Panc1 (cell line): Measurements from ENCODE around the gene ANXA3. TPM values are rescaled to one million over a fixed set of nuclear protein-coding genes. Genes with fewer than 3 reads are reported as not detected.

Experiments used
- ATAC-seq: fragments of 200-7000 bp; cut with Tn5 transposase; 2 replicates; pipeline ENCODE4 v1.9.1; 2020; ENCODE audit warnings: mild to moderate bottlenecking, moderate library complexity
- BruUV-seq: library from RNA; stranded (reverse); fragments of 400-500 nt; replicated peaks from 2 replicates; lab custom pipeline; 2021; lab: Mats Ljungman, UMichigan
- CTCF ChIA-PET: fragments of 300-600 bp; sonication (Branson Sonifier 250); formaldehyde crosslinking; loops from one replicate; lab custom pipeline; 2022; ENCODE audit warnings: antibody characterized with exemption; lab: Charles Lee
- POLR2A ChIA-PET: fragments of 300-600 bp; sonication (Branson Sonifier 250); formaldehyde crosslinking; loops from one replicate; lab custom pipeline; 2022; ENCODE audit warnings: antibody characterized with exemption; lab: Charles Lee
- DNase-seq: peaks from one replicate; pipeline ENCODE4 v3.0.0-alpha.2; 2010; ENCODE audit warnings: low read depth, low spot score
- H3K27ac ChIP-seq: 2 replicates; pipeline ENCODE4 v1.5.1; 2011; ENCODE audit warnings: mild to moderate bottlenecking, low read length, inconsistent platforms
- H3K27me3 ChIP-seq: fragments of 200-500 bp; sonication (Bioruptor generic); 2 replicates; pipeline ENCODE4 v1.6.0; 2014; ENCODE audit warnings: low read length, inconsistent platforms; ENCODE audit not compliant: control insufficient read depth, insufficient read depth
- H3K36me3 ChIP-seq: fragments of 200-500 bp; sonication (Bioruptor generic); 2 replicates; pipeline ENCODE4 v1.5.1; 2014; ENCODE audit warnings: inconsistent platforms, mild to moderate bottlenecking, low read length, moderate library complexity; ENCODE audit not compliant: control insufficient read depth, insufficient read depth
- H3K4me1 ChIP-seq: 2 replicates; pipeline ENCODE4 v1.5.1; 2011; ENCODE audit warnings: inconsistent platforms, mild to moderate bottlenecking, low read length, moderate library complexity; ENCODE audit not compliant: control insufficient read depth, insufficient read depth
- H3K4me3 ChIP-seq, 2 experiments: 2 replicates each; pipeline ENCODE4 v1.5.1; 2011 to 2012; ENCODE audit warnings: low read depth in 2 of 2, low read length in 2 of 2, mild to moderate bottlenecking in 2 of 2, inconsistent platforms in 1 of 2, moderate library complexity in 1 of 2
- H3K9me3 ChIP-seq: fragments of 200-500 bp; sonication (Bioruptor generic); 2 replicates; pipeline ENCODE4 v1.5.1; 2014; ENCODE audit warnings: low read depth, mild to moderate bottlenecking, inconsistent platforms, low read length, moderate library complexity; ENCODE audit not compliant: control insufficient read depth, insufficient read depth
- CTCF ChIP-seq: fragments of 450-650 bp; IDR thresholded peaks from 2 replicates; pipeline ENCODE4 v1.5.1; 2017; ENCODE audit warnings: mild to moderate bottlenecking
- POLR2AphosphoS5 ChIP-seq: IDR thresholded peaks from 2 replicates; pipeline ENCODE4 v1.6.1; 2012; ENCODE audit warnings: mild to moderate bottlenecking, low read depth, low read length, moderate library complexity
- SIN3A ChIP-seq: IDR thresholded peaks from 2 replicates; pipeline ENCODE4 v1.6.1; 2012; ENCODE audit warnings: low read depth, mild to moderate bottlenecking, low read length, moderate library complexity, borderline replicate concordance; ENCODE audit not compliant: insufficient read depth
- TCF7L2 ChIP-seq: IDR thresholded peaks from 2 replicates; pipeline ENCODE4 v1.6.1; 2011; ENCODE audit warnings: mild to moderate bottlenecking, low read depth, low read length, inconsistent platforms
- in situ Hi-C: cut with HindIII; loops from 2 replicates; pipeline ENCODE4 v1.10.0; 2016; ENCODE audit warnings: low sequenced_read_pairs, low pct_unique_long_range_greater_than_20kb
- intact Hi-C: fragments of 100-400 bp; cut with micrococcal nuclease; formaldehyde crosslinking; loops from one replicate; pipeline ENCODE4 v1.10.0; 2022; ENCODE audit not compliant: unreplicated experiment
- total RNA-seq: library from RNA; stranded (reverse); gene quantifications from one replicate; pipeline ENCODE4 v1.2.1, GENCODE V29; 2021; ENCODE audit not compliant: unreplicated experiment
- TF ChIP-seq, protein P1 (sequence below), 2 experiments: IDR thresholded peaks; 2 replicates each; pipeline ENCODE4 v1.6.1; 2011 to 2012; ENCODE audit warnings: low read depth in 2 of 2, control low read depth in 1 of 2, low read length in 1 of 2, mild to moderate bottlenecking in 1 of 2, moderate library complexity in 1 of 2; ENCODE audit not compliant: insufficient read depth in 1 of 2

The ANXA3 gene
- total RNA-seq, 1 experiment from 2014 or later: 1.5 TPM

DNA sequence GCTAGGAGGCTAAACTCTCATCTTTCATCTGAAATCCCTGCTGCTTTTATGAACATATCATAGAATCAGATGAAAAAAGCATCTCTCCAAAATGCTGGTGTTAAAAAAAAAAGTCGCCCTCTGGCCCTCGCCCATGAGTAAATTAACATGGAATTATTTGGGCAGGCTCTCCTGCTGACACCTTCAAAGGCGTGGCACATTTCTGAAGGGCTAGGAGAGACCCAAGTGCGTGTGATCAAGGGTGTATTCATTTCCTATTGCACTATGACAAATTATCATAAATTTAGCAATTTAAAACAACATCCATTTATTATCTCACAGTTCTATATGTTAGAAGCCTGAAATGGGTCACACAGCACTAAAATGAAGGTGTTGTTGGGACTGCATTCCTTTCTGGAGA is 5.1 kb downstream of the ANXA3 start:
- H3K9me3 ChIP-seq: no peaks in the 10 kb centered on the region
- DNase-seq (no peak), ATAC-seq (no peak)
- no TSS peak for BruUV-seq
- H3K27ac ChIP-seq: no peak overlapping the region
- H3K36me3 ChIP-seq: no peaks in the 10 kb centered on the region; the same call in 1 of the 2 replicates
- ChIA-PET CTCF (no interaction called here), POLR2A (no interaction called here)
- peaks cover 2% of the 10 kb centered on the region for H3K27me3 ChIP-seq
- TF ChIP-seq CTCF (no peak), SIN3A (no peak), TCF7L2 (no peak), POLR2AphosphoS5 (no peak)
- TF ChIP-seq, protein P1, sequence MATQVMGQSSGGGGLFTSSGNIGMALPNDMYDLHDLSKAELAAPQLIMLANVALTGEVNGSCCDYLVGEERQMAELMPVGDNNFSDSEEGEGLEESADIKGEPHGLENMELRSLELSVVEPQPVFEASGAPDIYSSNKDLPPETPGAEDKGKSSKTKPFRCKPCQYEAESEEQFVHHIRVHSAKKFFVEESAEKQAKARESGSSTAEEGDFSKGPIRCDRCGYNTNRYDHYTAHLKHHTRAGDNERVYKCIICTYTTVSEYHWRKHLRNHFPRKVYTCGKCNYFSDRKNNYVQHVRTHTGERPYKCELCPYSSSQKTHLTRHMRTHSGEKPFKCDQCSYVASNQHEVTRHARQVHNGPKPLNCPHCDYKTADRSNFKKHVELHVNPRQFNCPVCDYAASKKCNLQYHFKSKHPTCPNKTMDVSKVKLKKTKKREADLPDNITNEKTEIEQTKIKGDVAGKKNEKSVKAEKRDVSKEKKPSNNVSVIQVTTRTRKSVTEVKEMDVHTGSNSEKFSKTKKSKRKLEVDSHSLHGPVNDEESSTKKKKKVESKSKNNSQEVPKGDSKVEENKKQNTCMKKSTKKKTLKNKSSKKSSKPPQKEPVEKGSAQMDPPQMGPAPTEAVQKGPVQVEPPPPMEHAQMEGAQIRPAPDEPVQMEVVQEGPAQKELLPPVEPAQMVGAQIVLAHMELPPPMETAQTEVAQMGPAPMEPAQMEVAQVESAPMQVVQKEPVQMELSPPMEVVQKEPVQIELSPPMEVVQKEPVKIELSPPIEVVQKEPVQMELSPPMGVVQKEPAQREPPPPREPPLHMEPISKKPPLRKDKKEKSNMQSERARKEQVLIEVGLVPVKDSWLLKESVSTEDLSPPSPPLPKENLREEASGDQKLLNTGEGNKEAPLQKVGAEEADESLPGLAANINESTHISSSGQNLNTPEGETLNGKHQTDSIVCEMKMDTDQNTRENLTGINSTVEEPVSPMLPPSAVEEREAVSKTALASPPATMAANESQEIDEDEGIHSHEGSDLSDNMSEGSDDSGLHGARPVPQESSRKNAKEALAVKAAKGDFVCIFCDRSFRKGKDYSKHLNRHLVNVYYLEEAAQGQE (IDR thresholded peaks at IDR 0.05; ENCODE audit: insufficient read depth in 1 of 2, low read depth in 2 of 2, low read length in 1 of 2): no peak
- in situ Hi-C loops: no loop called here
- H3K4me3 ChIP-seq: no peak overlapping the region
- intact Hi-C loops: no loop called here
- no peaks in the 10 kb centered on the region for H3K4me1 ChIP-seq

DNA sequence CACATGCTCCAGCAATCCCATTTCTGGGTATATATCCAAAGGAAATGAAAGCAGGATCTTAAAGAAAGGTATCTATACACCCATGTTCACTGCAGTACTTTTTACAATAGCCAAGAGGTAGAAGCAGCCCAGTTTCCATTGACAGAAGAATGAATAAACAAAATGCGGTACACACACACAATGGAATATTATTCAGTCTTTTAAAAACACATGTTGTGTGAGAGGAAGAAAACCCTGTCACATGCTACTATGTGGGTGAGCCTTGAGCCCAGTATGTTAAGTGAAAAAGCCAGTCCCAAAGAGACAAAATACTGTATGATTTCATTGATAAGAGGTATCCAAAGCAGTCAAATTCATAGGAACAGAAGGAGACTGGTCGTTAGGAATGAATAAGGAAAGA is 6.3 kb downstream of the ANXA3 start:
- H3K4me1 ChIP-seq: no peaks in the 10 kb centered on the region
- H3K9me3 ChIP-seq: no peaks in the 10 kb centered on the region
- intact Hi-C loops (no loop called here), in situ Hi-C loops (no loop called here)
- no peaks in the 10 kb centered on the region for H3K36me3 ChIP-seq
- ChIA-PET CTCF (no interaction called here), POLR2A (no interaction called here)
- DNase-seq (no peak), ATAC-seq (no peak)
- H3K27ac ChIP-seq: no peak overlapping the region
- H3K4me3 ChIP-seq: no peak overlapping the region
- no peak for TF ChIP-seq POLR2AphosphoS5
- no peak for TF ChIP-seq TCF7L2
- TF ChIP-seq, protein P1 (IDR thresholded peaks at IDR 0.05; ENCODE audit: insufficient read depth in 1 of 2, low read depth in 2 of 2, low read length in 1 of 2): no peak
- TF ChIP-seq CTCF: no peak
- no peak for TF ChIP-seq SIN3A
- H3K27me3 ChIP-seq: no peaks in the 10 kb centered on the region; the same call in none of the 2 replicates
- BruUV-seq: no TSS peak
